ENCODE measurements around the gene RASGEF1C.

The RASGEF1C gene

GRCh38 chr5:180241600-180241999, 32.6 kb upstream of the RASGEF1C start:
- no peak for TF ChIP-seq REST (IDR thresholded peaks at IDR 0.05; ENCODE audit: insufficient read depth in 1 of 2, low read depth in 2 of 2, low read length in 2 of 2)
- TF ChIP-seq POLR2AphosphoS5 (IDR thresholded peaks at IDR 0.05; ENCODE audit: low read depth, low read length) = no peak
- TF ChIP-seq FOXP2 (optimal IDR thresholded peaks at IDR 0.05; ENCODE audit: borderline replicate concordance, extremely low read depth, extremely low read length, insufficient read depth) = no peak
- no peak for TF ChIP-seq SIN3A (IDR thresholded peaks at IDR 0.05; ENCODE audit: borderline replicate concordance, insufficient read depth, low read length)
- TF ChIP-seq TAF1 (IDR thresholded peaks at IDR 0.05; ENCODE audit: borderline replicate concordance, insufficient read depth, low read length) = no peak

GRCh38 chr5:180238631-180239030, 29.6 kb upstream of the RASGEF1C start:
- no peak for TF ChIP-seq POLR2AphosphoS5 (IDR thresholded peaks at IDR 0.05; ENCODE audit: low read depth, low read length)
- no peak for TF ChIP-seq TAF1 (IDR thresholded peaks at IDR 0.05; ENCODE audit: borderline replicate concordance, insufficient read depth, low read length)
- TF ChIP-seq SIN3A (IDR thresholded peaks at IDR 0.05; ENCODE audit: borderline replicate concordance, insufficient read depth, low read length) = no peak
- TF ChIP-seq REST (IDR thresholded peaks at IDR 0.05; ENCODE audit: insufficient read depth in 1 of 2, low read depth in 2 of 2, low read length in 2 of 2) = no peak
- TF ChIP-seq FOXP2 (optimal IDR thresholded peaks at IDR 0.05; ENCODE audit: borderline replicate concordance, extremely low read depth, extremely low read length, insufficient read depth) = no peak

GRCh38 chr5:180235846-180236245, 26.8 kb upstream of the RASGEF1C start:
- TF ChIP-seq REST (IDR thresholded peaks at IDR 0.05; ENCODE audit: insufficient read depth in 1 of 2, low read depth in 2 of 2, low read length in 2 of 2) = no peak

GRCh38 chr5:180235077-180235476, 26.1 kb upstream of the RASGEF1C start:
- TF ChIP-seq TAF1 (IDR thresholded peaks at IDR 0.05; ENCODE audit: borderline replicate concordance, insufficient read depth, low read length) (no peak), FOXP2 (optimal IDR thresholded peaks at IDR 0.05; ENCODE audit: borderline replicate concordance, extremely low read depth, extremely low read length, insufficient read depth) (no peak), POLR2AphosphoS5 (IDR thresholded peaks at IDR 0.05; ENCODE audit: low read depth, low read length) (no peak), SIN3A (IDR thresholded peaks at IDR 0.05; ENCODE audit: borderline replicate concordance, insufficient read depth, low read length) (no peak), REST (IDR thresholded peaks at IDR 0.05; ENCODE audit: insufficient read depth in 1 of 2, low read depth in 2 of 2, low read length in 2 of 2) (no peak)

- TF ChIP-seq POLR2AphosphoS5 (IDR thresholded peaks at IDR 0.05; ENCODE audit: low read depth, low read length) (no peak), FOXP2 (optimal IDR thresholded peaks at IDR 0.05; ENCODE audit: borderline replicate concordance, extremely low read depth, extremely low read length, insufficient read depth) (no peak)
Observed at GRCh38 chr5:180234271-180234670, 25.3 kb upstream of the RASGEF1C start.

All from PFSK-1 (cell line).